MM.1S (cell line): Measurements from ENCODE around the gene TMEM190.

Experiments used
- DNase-seq: peaks from one replicate; pipeline ENCODE4 v3.0.0-alpha.2; 2015
- H2AFZ ChIP-seq: fragments of 300-600 bp; sonication (generic); 2 replicates; pipeline ENCODE4 v1.6.0; 2016; ENCODE audit warnings: antibody characterized with exemption, low read length
- H3F3A ChIP-seq: fragments of 300-600 bp; sonication (generic); 2 replicates; pipeline ENCODE4 v1.6.1; 2016; ENCODE audit warnings: mild to moderate bottlenecking, antibody characterized with exemption, low read length, moderate library complexity, mixed read lengths; ENCODE audit not compliant: insufficient read depth
- H3K27ac ChIP-seq: fragments of 300-600 bp; sonication (generic); 2 replicates; pipeline ENCODE4 v1.5.1; 2016; ENCODE audit warnings: mild to moderate bottlenecking, low read length
- H3K27me3 ChIP-seq: fragments of 300-600 bp; sonication (generic); replicated peaks from 2 replicates; pipeline ENCODE4 v1.6.0; 2016; ENCODE audit warnings: low read length; ENCODE audit not compliant: insufficient read depth
- H3K36me3 ChIP-seq: fragments of 300-600 bp; sonication (generic); replicated peaks from 2 replicates; pipeline ENCODE4 v1.6.1; 2016; ENCODE audit warnings: mild to moderate bottlenecking, low read length, mixed read lengths; ENCODE audit not compliant: insufficient read depth
- H3K4me1 ChIP-seq: fragments of 300-600 bp; sonication (generic); 2 replicates; pipeline ENCODE4 v1.6.1; 2016; ENCODE audit warnings: low read length, mixed read lengths
- H3K4me2 ChIP-seq: fragments of 300-600 bp; sonication (generic); 2 replicates; pipeline ENCODE4 v1.6.0; 2016; ENCODE audit warnings: low read depth, low read length
- H3K4me3 ChIP-seq: fragments of 300-600 bp; sonication (generic); 2 replicates; pipeline ENCODE4 v1.5.1; 2016; ENCODE audit warnings: low read length, mixed read lengths
- H3K79me2 ChIP-seq: fragments of 300-600 bp; sonication (generic); 2 replicates; pipeline ENCODE4 v1.6.1; 2016; ENCODE audit warnings: mixed run types, low read length, mixed read lengths
- H3K9ac ChIP-seq: fragments of 300-600 bp; sonication (generic); 2 replicates; pipeline ENCODE4 v1.6.1; 2016; ENCODE audit warnings: low read length, mixed read lengths
- H3K9me2 ChIP-seq: fragments of 300-600 bp; sonication (generic); replicated peaks from 2 replicates; pipeline ENCODE4 v1.6.1; 2016; ENCODE audit warnings: mild to moderate bottlenecking, low read length, mixed read lengths; ENCODE audit not compliant: insufficient read depth
- H3K9me3 ChIP-seq: fragments of 300-600 bp; sonication (generic); replicated peaks from 2 replicates; pipeline ENCODE4 v1.6.1; 2016; ENCODE audit warnings: mild to moderate bottlenecking, low read length, mixed read lengths; ENCODE audit not compliant: insufficient read depth
- H4K20me1 ChIP-seq: fragments of 300-600 bp; sonication (generic); 2 replicates; pipeline ENCODE4 v1.6.1; 2016; ENCODE audit warnings: mild to moderate bottlenecking, low read length, moderate library complexity, mixed read lengths; ENCODE audit not compliant: insufficient read depth
- CTCF ChIP-seq: fragments of 300-600 bp; sonication (generic); IDR thresholded peaks from 2 replicates; pipeline ENCODE4 v1.5.1; 2016; ENCODE audit warnings: antibody characterized with exemption, low read length, mixed read lengths
- EZH2 ChIP-seq: fragments of 300-600 bp; sonication (generic); optimal IDR thresholded peaks from 2 replicates; pipeline ENCODE3; 2017; ENCODE audit warnings: low read depth, mild to moderate bottlenecking, antibody characterized with exemption, low read length, mixed read lengths
- EZH2phosphoT487 ChIP-seq: fragments of 300-600 bp; sonication (generic); IDR thresholded peaks from 2 replicates; pipeline ENCODE4 v1.6.1; 2018; ENCODE audit warnings: antibody characterized with exemption, low read length

The TMEM190 gene

DNA sequence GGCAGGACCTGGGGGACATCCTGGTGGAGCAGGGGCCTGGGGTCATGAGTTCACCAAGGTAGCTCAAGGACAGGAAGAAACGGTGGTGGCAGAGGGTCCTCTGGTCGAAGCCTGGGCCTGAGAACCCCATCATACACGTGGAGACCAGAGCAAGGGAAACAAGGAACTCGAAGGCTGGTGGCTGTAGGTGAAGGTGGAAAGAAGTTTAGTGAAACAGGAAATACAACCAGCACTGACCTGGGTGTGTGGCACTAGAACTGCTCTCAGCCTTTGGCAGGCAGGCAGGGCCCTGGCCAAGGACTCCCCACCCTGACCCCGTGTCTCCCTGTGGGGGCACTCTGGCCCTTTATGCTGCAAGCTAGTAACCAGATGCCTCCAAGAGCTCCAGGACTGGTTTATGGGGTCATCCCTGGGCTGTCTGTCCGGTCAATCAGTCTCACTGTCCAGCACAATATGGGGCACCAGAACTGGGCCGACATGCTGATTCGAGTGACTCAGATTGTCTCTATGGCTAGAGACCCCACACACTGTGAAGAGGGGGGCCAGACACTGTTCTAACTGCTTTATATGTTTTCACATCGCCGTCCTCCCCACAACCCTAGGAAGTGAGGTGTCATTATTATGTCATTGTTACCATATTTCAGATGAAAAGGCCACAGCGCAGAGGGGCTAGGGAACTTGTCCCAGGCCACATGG, 25.9 kb upstream of the TMEM190 start:
- no peaks in the 10 kb centered on the region for H3K36me3 ChIP-seq
- no peaks in the 10 kb centered on the region for H3K4me1 ChIP-seq
- H3K9me2 ChIP-seq: no peaks in the 10 kb centered on the region
- no peaks in the 10 kb centered on the region for H3K79me2 ChIP-seq
- no peak overlapping the region for H3K4me3 ChIP-seq
- peaks cover 48% of the 10 kb centered on the region for H3K27me3 ChIP-seq
- H3K4me2 ChIP-seq: no peak overlapping the region
- H3K9me3 ChIP-seq: no peaks in the 10 kb centered on the region
- no peak overlapping the region for H2AFZ ChIP-seq
- H4K20me1 ChIP-seq: no peaks in the 10 kb centered on the region
- DNase-seq: no peak
- H3K27ac ChIP-seq: no peak overlapping the region
- no peak overlapping the region for H3K9ac ChIP-seq
- no peak for TF ChIP-seq EZH2phosphoT487
- TF ChIP-seq CTCF: no peak
- TF ChIP-seq EZH2: no peak
- H3F3A ChIP-seq: no peaks in the 10 kb centered on the region; the same call in 1 of the 2 replicates

- no peak for DNase-seq
- H3K27me3 ChIP-seq: peaks cover 60% of the 10 kb centered on the region
- H3K9me3 ChIP-seq: no peaks in the 10 kb centered on the region
- no peak overlapping the region for H3K4me3 ChIP-seq
- no peaks in the 10 kb centered on the region; the same call in 1 of the 2 replicates for H3F3A ChIP-seq
- H3K36me3 ChIP-seq: no peaks in the 10 kb centered on the region
- no peak overlapping the region for H3K27ac ChIP-seq
- H3K79me2 ChIP-seq: no peaks in the 10 kb centered on the region
- H2AFZ ChIP-seq: no peak overlapping the region
- no peaks in the 10 kb centered on the region for H4K20me1 ChIP-seq
- no peak for TF ChIP-seq EZH2phosphoT487
- no peak for TF ChIP-seq CTCF
- TF ChIP-seq EZH2: no peak
- no peaks in the 10 kb centered on the region for H3K4me1 ChIP-seq
- H3K9me2 ChIP-seq: no peaks in the 10 kb centered on the region
- no peak overlapping the region for H3K4me2 ChIP-seq
- no peak overlapping the region for H3K9ac ChIP-seq
These were observed 24.6 kb upstream of the TMEM190 start for GRCh38 chr19:55352040-55352439.

DNA sequence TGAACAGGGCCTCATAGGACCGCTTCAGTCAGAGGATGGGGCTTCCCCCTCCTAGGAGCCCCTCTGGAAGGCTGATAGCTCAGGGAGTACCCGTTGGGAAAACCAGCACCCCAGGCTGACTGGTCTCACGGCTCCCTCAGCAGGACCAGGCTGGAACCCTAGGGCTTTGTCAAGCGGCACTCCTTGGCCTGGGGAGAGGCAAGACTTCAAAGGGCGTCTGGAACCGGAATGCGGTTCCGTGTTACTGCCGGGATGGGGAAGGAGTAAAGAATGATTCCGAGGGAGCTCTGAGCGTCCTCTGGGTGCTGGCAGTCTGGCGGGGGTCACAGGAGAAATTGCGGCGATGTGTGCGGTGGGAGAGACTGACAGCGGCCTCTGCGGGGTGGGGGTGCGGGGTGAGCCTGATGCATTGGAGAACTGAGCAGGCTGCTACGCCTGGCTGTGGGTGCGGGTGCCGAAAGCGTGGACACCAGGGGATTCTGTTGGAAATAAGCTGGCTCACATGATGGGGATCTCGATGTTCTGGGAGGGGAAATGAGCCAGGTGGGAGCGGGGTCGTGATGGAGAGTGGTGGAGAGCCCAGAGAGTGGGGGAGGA, 24.0 kb upstream of the TMEM190 start:
- Histone ChIP-seq H4K20me1 (no peaks in the 10 kb centered on the region), H3F3A (no peaks in the 10 kb centered on the region; the same call in 1 of the 2 replicates), H2AFZ (no peak overlapping the region), H3K9me3 (no peaks in the 10 kb centered on the region), H3K27ac (no peak overlapping the region), H3K9me2 (no peaks in the 10 kb centered on the region), H3K4me3 (no peak overlapping the region), H3K27me3 (peaks cover 66% of the 10 kb centered on the region), H3K36me3 (no peaks in the 10 kb centered on the region), H3K4me1 (no peaks in the 10 kb centered on the region), H3K79me2 (no peaks in the 10 kb centered on the region), H3K4me2 (no peak overlapping the region), H3K9ac (no peak overlapping the region)
- TF ChIP-seq EZH2phosphoT487 (no peak), EZH2 (no peak), CTCF (no peak)
- no peak for DNase-seq
